NB4 (cell line): ENCODE measurements around the gene SH3PXD2A.

ENCODE experiments used
- MYC ChIP-seq: IDR thresholded peaks from 2 replicates; pipeline ENCODE4 v1.6.1; 2011; ENCODE audit warnings: low read depth, low read length
- POLR2A ChIP-seq: IDR thresholded peaks from 2 replicates; pipeline ENCODE4 v1.6.1; 2011; ENCODE audit warnings: mild to moderate bottlenecking; ENCODE audit not compliant: insufficient read length; ENCODE audit errors: extremely low read depth
- TF ChIP-seq, protein P1 (sequence below): IDR thresholded peaks from 2 replicates; pipeline ENCODE4 v1.6.1; 2011; ENCODE audit warnings: low read depth, low read length

DNA sequence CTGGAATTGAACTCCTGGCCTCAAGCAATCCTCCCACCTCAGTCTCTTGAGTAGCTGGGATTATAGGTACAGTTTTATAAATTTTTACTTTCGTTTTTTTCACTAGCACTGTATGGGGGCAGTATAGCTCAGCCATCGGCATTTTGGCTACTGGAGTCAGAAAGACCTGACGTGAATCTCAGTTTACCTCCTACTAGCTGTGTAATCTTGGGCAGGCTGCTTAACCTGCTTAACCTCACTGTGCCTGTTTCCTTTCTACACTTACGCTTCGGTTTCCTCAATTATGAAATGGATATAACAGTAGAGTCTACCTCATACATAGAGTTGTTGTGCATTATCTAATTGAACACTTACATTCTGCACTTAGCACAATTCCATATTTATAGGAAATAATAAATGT is 45.9 kb upstream of the SH3PXD2A start:
- TF ChIP-seq POLR2A (no peak), MYC (no peak)
- TF ChIP-seq, protein P1, sequence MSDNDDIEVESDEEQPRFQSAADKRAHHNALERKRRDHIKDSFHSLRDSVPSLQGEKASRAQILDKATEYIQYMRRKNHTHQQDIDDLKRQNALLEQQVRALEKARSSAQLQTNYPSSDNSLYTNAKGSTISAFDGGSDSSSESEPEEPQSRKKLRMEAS: no peak
